ENCODE measurements around the gene PRG3.

Gene PRG3, protein sequence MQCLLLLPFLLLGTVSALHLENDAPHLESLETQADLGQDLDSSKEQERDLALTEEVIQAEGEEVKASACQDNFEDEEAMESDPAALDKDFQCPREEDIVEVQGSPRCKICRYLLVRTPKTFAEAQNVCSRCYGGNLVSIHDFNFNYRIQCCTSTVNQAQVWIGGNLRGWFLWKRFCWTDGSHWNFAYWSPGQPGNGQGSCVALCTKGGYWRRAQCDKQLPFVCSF

DNA sequence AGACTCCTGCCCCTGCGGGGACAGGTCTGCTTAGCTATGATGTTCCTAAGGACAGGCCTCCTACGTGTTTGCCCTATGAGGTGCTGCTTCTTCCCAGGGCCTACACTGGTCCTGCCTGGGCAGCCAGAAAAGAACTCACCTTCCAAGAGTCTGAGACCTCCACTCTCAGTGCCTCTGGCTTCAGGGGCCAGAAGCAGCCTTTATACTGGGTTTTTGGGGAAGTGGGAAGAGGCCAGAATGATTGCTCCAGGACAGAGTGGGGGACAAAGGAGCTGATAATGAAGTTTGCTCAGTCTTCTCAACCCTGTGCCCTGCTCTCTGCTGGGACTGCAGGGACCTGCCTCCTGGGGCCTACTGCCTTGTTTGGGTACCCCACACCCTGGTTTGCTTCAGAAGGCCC is at the start of gene PRG3:
Gene PRG3, minus strand, starts transcription at position 176 of the 400 bp plus-strand sequence. CDS start 442 bp downstream, outside the sequence.
- DNase-seq (ENCODE audit: low read depth in 2 of 2): no peak

DNA sequence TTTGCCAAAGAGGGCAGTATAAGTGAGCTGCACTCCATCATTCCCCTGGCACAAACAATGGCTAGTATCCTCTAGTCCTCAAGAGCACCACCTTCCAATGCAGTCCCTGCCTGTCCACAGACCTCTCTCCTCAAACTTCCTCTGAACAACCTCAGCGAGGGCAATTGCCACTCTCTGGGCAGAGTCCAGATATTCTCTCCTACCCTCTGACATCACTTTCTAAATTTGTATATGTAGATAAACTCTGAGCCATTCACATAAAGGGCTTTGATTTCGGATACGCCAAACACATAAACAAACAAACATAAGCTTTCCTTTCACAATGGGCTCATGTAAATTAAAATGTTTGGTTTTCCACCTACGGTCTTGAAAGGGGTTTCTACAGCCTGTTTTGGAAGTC is 49.0 kb upstream of the PRG3 start:
- DNase-seq (ENCODE audit: low read depth in 2 of 2): no peak

DNA sequence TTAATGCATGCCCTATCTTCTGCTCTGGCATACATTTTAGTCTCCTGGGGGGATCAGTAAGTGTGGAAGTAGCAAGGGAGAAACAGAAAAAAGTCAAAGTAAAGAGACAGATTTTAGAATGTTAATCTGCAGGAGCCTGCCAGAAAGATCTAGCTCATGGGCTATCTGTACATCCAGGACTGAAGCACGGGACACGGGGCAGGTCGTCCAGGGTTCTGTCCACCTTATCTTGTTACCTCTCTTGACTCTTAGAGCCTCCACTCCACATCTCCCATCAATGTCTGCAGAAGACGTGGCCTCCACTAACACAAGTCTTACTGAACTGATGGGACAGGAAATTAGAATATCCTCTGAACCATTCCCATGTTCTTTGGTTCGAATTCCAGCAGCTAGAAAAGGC is 47.7 kb upstream of the PRG3 start:
- DNase-seq (ENCODE audit: low read depth in 2 of 2): no peak

DNA sequence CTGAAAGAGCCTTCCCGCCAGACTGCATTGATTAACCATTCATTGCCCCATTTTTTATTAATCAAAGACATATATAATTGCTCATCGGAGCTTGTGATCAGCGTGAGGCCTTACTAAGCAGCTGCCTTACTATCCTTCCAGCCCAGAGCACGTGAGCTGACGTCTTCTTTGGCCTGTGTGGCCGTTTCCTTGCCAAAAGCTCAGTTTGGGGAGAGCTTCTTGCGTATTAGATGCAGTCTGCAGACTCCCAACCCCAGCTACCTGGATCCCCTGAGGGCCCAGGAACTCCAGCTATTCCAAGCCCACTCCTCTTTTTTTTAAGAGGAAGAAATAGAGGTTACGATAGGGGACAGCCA is 46.8 kb upstream of the PRG3 start:
- no peak for DNase-seq (ENCODE audit: low read depth in 2 of 2)

DNA sequence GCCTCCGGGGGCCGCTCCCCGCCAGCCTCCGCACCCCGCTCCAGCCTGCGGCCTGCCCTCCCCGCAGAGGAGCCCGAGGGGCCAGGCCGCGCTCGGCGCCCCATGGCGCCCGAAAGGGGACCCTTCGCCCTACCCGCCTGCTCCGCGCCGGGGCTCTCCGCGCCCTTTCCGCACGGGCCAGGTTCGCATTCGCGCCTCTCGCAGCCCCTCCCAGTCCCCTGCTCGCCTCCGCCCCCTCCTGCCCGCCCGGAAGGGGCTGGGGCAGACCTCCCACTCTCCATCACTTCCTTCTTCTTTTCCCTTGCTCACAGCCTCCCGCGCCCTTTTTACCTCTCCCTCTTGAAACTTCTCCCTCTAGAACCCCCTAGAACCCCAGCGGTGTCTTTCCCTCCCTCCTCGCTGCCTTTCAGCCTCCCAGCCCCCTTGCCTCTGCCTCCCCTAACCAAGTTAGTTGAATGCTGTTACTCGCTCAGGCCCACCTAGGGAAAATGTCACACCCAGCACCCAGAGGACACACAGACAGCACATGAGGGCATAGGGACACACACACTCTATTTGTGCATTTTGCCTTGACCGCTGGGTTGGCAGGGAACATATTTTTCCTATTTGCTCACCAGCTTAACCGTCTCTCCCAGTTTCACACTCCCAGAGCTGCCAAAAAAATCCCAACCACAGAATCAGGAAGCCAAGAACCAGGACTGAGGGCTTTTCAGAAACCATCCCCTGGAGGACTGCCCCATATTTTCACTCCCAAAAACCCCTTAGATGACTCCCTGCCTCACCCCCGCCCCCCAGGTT is 46.2 kb upstream of the PRG3 start, which contains the start of gene SLC43A3:
Gene SLC43A3, minus strand, starts transcription at position 193 of the 798 bp plus-strand sequence. CDS start 949 bp downstream, outside the sequence.
- DNase-seq (ENCODE audit: low read depth in 2 of 2): peak; percentile 68 to 79

DNA sequence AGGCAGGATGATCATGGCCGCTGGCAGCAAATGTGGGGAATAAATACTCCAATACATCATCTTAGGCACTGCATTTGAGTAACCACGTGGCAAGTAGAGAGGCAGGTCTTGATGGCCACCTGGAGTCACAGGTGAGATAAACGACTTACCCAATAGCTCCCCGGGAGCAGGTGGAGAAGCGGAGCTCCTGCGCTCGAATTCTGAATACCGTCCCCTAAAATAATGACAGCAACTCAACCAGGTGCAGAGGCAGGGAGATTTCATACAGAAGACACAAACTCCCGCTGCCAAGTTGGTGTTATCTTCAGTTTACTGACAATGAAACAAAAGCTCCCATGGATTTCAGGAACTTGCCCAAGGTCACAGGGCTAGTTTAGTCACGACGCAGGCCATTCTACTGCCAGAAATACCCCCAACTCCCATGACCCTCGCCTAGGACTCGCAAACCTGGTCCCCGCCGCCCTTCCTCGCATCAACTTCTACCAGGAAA is 45.5 kb upstream of the PRG3 start:
- no peak for DNase-seq (ENCODE audit: low read depth in 2 of 2)

DNA sequence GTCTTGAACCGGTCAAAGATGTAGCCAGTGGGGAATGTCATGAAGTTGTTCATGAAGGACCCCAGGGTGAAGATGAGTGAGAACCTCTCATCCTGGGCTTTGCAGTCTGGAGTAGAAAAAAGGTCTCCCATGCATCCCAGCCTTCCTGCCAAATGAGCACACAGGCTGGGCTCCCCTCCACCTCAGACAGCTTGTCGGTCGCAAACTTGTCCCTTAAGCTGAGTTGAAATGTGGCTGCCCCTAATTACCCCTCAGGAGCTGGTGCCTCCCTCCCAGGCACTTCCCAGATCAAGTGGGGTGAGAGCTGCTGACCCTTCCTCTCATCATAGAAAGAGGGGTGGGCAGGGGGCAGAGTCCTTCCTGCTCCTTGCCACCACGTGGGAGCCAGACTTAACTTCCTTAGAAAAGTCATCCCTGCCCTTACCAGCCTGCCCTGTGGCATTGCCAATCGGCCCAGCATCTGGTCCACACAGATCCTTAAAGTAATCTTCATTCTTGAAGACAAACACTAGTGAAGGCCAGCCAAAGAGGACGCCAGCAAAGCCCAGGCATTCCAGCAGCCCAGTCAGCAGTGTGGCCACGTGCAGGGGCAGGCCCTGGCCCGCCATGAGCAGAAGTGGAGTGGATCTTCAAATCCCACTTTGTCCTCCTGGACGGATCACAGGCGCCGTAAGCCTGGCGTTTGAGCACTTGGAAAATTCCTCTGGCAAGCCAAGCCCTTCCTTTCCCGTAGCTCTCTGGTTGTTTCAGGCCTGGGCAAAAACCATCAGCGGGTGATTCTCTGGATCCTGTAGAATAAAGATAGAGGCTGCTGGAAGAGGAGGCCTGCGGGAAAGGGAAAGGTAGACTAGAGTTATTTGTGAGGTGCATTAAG is 44.9 kb upstream of the PRG3 start:
- DNase-seq (ENCODE audit: low read depth in 2 of 2): no peak

DNA sequence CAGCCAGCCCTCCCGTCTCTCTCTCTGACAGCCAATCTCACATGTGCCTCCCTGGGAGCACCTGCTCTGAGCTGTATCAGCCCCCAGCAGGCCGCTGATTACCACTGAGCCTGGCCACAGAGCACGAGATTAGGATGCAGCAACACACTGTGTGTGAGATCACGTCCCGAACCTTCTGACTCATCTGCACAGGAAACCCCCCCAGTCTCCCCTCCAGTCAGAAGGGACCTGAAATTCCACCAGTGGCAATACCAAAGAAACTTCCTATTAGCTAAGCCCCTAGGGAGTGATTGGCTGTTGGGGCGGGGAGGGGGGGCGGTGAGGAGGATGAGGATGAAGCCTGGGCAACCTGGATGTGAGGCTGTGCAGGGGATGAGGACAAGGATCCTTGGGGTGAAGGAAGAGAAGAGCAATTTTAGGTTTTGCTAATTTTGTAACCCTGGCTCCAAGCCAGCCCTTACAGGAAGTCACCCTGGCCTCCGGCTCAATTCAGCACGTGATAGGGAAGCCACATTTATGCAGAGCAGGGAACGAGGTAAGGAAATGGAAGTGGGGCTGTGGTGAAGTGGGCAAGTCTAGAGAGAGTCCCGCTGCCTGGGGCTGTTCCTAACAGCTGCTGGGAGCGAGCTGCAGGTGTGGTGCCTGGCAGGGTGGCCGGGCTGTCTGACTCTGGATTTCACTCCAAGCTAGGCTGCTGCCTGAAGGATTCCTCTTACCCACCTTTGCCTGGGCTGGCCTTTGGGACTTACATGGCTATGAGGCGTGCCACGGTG is 44.0 kb upstream of the PRG3 start:
- DNase-seq (ENCODE audit: low read depth in 2 of 2): peak; percentile 70 to 87

DNA sequence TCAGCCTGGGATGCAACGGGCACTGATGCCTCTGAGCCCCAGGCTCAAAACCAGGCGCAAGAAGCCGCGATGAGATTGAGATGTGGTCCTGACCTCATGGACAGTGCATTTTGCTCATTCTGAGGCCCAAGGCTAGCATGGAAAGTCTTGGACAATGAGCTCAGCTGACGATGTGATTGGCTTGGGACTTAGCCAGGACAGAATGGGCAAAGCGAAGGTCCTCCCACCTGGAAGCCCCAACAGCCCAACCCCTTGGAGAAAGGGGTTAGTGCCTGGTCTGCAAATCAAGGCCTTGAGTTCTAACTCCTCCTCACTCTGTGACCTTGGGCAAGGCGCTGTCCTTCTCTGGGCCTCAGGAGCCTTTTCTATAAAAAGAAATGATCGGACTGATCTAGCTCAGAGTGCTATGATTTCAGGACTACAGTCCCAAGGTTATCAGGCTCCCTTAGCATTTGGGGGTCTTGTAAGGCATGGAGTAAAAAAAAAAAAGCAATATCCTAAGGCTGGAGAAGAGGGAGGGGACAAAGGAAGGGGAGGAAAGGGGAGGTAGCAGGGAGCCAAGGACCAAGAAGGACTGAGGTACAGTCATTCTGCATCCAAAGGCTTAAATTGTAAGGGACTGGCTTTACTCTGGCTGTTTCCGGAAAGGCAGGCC is 43.3 kb upstream of the PRG3 start:
- no peak for DNase-seq (ENCODE audit: low read depth in 2 of 2)

DNA sequence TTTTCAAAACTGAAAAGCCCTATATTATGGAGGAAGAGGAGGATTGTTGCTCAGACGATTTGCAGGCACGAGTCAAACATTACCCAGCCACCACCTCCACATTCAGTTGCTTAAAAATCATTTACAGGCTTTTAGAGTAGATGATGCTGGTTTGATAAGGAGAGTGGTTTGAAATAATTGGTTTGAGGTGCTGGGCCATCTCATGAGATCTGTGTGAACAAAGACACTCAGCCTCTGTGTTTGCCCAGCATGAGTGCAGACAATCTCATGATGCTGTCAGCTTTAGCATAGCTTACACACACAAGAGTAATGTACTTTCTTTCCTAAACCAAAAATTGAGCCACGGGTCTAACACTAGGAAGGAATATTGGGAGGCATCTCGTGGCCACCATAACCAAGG is 41.7 kb upstream of the PRG3 start:
- DNase-seq (ENCODE audit: low read depth in 2 of 2): no peak

DNA sequence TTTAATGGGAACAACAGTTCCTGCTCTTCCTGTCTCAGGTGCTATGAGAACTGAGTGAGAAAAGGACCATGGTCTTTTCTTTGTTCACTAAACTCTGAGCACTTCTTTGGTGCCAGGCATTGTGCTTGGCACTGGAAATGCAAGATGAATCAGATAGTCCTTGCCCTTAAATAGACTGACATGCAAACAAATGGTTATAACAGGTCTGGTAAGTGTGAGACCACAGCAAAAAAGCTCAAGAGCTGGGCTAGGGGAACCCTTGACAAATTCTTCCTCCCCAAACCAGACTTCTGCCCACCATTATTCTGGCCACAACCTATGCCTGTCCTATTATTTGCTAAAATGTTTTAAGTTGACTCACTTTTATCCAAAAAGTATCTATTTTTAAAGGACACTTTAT is 40.9 kb upstream of the PRG3 start:
- DNase-seq (ENCODE audit: low read depth in 2 of 2): no peak

DNA sequence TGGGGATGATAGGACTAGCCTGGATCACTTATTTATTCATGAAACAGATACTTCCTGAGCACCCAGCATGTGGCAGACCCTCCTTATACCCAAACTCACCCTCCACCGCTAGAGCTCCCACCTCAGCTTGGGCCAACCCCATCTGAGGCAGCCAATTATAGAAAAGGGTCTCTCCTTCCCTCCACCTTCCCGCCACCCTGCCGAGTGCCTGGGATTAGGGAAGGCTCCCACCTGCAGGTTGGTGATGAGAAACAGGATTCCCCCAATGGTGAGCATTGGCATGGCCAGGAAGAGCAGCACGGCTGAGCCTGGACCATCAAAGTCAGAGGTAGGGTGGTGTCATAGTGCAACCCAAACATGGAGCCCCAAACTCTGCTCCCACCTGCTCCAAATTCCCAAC is 40.1 kb upstream of the PRG3 start:
- no peak for DNase-seq (ENCODE audit: low read depth in 2 of 2)

DNA sequence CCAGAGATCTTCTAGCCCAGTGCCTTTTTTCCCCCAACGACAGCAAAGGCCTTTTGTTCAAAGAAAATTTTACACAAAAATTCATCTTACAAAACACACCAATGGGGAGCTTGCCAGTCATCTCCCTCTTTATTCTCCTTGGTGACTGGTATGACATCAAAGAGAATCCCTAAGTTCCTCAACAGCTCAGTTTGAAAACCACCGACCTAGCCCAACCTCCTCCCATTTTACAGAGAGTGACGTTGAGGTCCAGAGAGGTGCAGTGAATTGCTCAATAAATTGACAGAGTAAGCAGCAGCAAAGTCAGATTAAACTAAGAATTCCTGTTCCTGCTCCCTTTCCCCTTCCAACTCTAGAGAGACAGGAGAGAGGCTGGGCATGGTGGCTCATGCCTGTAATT is 38.2 kb upstream of the PRG3 start:
- DNase-seq (ENCODE audit: low read depth in 2 of 2): no peak

DNA sequence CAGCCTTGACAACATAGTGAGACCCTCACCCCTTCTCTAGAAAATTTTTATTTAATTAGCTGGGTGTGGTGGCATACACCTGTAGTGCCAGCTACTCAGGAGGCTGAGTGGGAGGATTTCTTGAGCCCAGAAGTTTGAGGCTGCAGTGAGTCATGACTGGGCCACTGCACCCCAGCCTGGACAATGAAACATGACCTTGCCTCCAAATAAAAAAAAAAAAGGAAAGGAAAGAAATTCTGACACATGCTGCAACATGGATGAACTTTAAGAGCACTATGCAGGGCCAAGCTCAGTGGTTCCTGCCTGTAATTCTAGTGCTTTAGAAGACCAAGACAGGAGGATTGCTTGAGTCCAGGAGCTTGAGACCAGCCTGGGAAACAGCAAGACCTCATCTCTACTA is 37.2 kb upstream of the PRG3 start:
- no peak for DNase-seq (ENCODE audit: low read depth in 2 of 2)

DNA sequence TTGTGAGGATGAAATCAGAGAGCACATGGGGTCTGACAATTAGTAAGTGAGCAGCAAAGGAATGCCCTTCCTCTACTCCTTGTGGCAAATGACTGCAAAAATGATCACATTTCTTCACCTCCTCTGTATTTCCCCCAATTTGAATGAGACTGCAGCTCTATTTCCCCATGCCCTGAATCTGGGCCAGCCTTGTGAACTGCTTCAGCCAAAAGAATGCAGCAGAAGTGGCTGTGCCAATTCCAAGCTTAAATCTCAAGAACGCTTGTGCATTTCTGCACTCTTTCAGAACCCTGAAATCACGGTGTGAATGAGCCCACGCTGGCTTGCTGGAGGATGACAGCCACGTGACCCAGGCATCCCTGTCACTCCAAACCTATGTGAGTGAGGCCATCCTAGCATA is 36.1 kb upstream of the PRG3 start:
- DNase-seq (ENCODE audit: low read depth in 2 of 2): no peak

DNA sequence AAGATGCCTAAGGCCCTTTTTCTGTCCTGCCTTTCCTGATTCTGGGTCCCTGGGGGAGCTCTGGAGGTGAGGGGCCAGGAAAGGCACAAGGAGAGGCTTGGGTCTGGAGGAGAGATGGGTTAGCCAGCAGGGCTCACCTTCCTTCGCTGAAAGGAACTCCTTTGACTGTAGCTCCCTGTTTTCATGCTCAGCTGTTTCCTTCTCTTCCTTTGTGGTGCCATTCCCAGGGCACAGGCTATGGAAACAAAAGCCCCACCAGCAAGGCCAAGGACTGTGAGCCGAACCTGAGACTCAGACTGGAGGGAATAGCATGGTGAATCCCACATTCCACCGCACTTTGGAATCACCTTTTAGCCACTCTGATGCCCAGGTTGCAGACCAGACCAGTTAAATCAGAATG is 35.5 kb upstream of the PRG3 start:
- no peak for DNase-seq (ENCODE audit: low read depth in 2 of 2)

DNA sequence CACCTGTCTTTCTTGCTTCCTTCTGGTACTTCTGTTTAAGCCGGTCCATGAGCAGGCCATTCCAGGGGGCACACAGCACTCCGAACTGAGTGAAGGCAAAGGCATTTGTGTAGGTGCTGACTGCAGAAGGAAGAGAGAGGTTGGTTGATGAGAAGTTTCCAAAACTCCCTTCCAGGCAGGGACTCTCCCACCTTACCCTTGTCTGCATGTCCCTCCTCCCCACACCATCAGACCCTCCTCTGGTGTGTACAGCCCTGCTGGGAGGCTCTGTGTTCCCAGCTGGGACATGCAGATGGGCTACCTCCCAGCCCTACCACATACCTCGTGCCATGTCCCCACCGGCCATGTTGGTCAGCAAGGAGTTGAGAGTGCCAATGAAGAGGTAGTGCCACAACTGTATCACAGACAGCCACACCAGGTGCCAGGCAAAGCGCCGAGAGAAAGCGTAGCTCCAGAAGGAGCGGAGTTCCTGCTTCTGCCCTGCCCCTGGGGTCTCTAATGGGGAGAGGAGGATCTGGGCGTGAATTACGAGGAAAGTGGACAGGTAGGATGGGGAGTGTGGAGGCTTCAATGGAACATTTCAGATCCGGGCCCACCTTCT is 33.8 kb upstream of the PRG3 start:
- DNase-seq (ENCODE audit: low read depth in 2 of 2): no peak

DNA sequence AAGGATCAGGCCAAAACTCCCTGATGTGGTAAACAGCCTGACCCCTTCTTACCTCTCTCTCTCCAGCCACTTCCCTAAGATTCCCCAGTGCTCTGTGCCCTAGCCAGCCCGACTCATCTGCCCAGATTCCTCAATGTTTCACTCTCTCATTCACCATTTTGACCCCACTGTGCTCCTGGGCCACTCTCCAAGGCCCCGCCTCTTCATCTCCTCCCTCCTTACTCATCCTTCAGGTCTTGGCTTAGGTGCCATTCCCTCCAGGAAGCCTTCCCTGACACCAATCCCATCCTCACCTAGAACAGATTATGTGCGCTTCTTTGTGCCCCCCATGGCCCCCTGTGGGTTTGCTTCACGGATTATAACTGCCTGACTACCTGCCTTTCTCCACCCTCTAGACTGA is 32.7 kb upstream of the PRG3 start:
- no peak for DNase-seq (ENCODE audit: low read depth in 2 of 2)

DNA sequence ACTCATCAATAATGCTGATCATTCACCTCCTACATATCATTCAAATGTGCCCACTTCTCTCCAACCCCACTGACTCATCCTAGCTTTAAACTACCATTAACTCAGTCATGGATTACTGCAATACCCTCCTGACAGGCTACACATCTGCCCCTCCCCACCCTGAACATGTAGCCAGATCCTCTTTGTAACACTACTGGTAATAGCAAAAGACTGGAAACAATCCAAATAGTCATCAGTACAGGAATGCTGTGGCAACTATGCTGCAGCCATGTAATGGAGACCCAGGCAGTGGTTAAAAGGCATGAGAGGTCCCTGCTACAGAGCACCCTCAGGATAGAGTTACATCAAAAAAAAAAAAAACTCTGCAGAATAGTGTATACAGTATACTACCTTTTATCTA is 29.3 kb upstream of the PRG3 start:
- DNase-seq (ENCODE audit: low read depth in 2 of 2): no peak

DNA sequence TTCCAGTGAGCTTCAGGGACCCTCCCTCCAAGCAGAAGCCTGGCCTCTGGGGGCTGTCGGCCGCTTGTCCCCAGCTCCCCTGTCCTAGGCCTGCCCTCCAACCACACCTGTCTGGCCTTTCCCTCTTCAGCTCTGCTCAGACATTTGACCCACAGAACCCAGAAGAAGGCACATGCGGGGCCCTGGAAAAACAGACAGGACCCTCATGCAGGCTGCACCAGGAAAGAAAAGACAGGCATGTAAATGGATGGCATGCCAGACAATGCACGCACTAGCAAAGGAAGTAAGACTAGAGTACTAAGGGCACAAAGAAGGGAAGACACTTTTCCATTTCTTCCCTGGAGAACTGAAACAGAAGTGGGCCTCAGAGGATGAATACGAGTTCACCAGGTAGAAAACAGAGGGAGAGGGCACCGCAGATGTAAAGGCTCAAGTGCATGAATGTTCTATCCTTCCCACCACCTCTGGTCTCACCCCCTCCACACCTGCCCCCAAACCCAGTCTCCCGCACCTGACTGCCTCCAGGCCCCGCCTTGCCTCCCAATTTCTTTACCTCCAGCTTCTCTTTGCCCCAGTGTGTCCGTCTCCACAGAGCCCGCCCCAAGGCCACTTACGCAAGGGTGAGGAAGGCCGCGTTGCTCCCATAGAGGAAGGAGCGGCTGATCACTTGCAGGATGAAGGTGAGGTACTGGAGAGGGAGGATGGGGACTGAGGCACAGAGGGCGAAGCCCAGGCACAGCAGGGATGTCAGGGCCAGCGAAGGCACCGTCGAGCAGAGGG is 28.6 kb upstream of the PRG3 start:
- DNase-seq (ENCODE audit: low read depth in 2 of 2): no peak

All from stimulated activated CD4-positive, alpha-beta T cell treated with anti-CD3 and anti-CD28 coated beads, Interleukin-4, amount 100 ng/mL, for 48 hours (primary cell).